ENCODE measurements around the gene GLG1.

The GLG1 gene

GRCh38 chr16:74474416-74474815 lies 132.5 kb downstream of the GLG1 start:
- peaks cover 69% of the 10 kb centered on the region for H3K36me3 Mint-ChIP-seq (ENCODE audit: low read depth)

GRCh38 chr16:74472540-74472939 lies 134.4 kb downstream of the GLG1 start:
- Mint-ChIP-seq H3K27me3 (ENCODE audit: low read depth) (no peaks in the 10 kb centered on the region), H3K27ac (no peak overlapping the region), H3K4me1 (ENCODE audit: low read depth) (peaks cover 4% of the 10 kb centered on the region), H3K9me3 (no peaks in the 10 kb centered on the region), H3K4me3 (no peak overlapping the region), H3K36me3 (ENCODE audit: low read depth) (peaks cover 75% of the 10 kb centered on the region)
- DNase-seq (ENCODE audit: low spot score): no peak

More at GRCh38 chr16:74474416-74474815, 132.5 kb downstream of the GLG1 start:
- no peaks in the 10 kb centered on the region for H3K4me1 Mint-ChIP-seq (ENCODE audit: low read depth)
- no peaks in the 10 kb centered on the region for H3K9me3 Mint-ChIP-seq
- no peaks in the 10 kb centered on the region for H3K27me3 Mint-ChIP-seq (ENCODE audit: low read depth)
- H3K27ac Mint-ChIP-seq: no peak overlapping the region
- DNase-seq (ENCODE audit: low spot score): no peak
- H3K4me3 Mint-ChIP-seq: no peak overlapping the region

- Mint-ChIP-seq H3K27me3 (ENCODE audit: low read depth) (no peaks in the 10 kb centered on the region), H3K4me1 (ENCODE audit: low read depth) (peaks cover 9% of the 10 kb centered on the region), H3K4me3 (no peak overlapping the region), H3K27ac (no peak overlapping the region), H3K9me3 (no peaks in the 10 kb centered on the region), H3K36me3 (ENCODE audit: low read depth) (peaks cover 77% of the 10 kb centered on the region)
- no peak for DNase-seq (ENCODE audit: low spot score)
Measured at GRCh38 chr16:74472010-74472409, 134.9 kb downstream of the GLG1 start.

- Mint-ChIP-seq H3K27ac (no peak overlapping the region), H3K9me3 (no peaks in the 10 kb centered on the region), H3K36me3 (ENCODE audit: low read depth) (peaks cover 72% of the 10 kb centered on the region), H3K27me3 (ENCODE audit: low read depth) (no peaks in the 10 kb centered on the region), H3K4me3 (no peak overlapping the region), H3K4me1 (ENCODE audit: low read depth) (peaks cover 19% of the 10 kb centered on the region)
- no peak for DNase-seq (ENCODE audit: low spot score)
Measured at GRCh38 chr16:74469946-74470478, 136.9 kb downstream of the GLG1 start.

- H3K4me3 Mint-ChIP-seq: no peak overlapping the region
- peaks cover 19% of the 10 kb centered on the region for H3K4me1 Mint-ChIP-seq (ENCODE audit: low read depth)
- H3K9me3 Mint-ChIP-seq: no peaks in the 10 kb centered on the region
- H3K36me3 Mint-ChIP-seq (ENCODE audit: low read depth): peaks cover 73% of the 10 kb centered on the region
- no peak overlapping the region for H3K27ac Mint-ChIP-seq
- H3K27me3 Mint-ChIP-seq (ENCODE audit: low read depth): no peaks in the 10 kb centered on the region
- no peak for DNase-seq (ENCODE audit: low spot score)
Measured at GRCh38 chr16:74468807-74469525, 137.9 kb downstream of the GLG1 start.

GRCh38 chr16:74466872-74467271 lies 140.0 kb downstream of the GLG1 start:
- peak; percentile 10 for DNase-seq (ENCODE audit: low spot score)
- peak overlapping the region; percentile 37 for H3K4me3 Mint-ChIP-seq
- H3K36me3 Mint-ChIP-seq (ENCODE audit: low read depth): peaks cover 79% of the 10 kb centered on the region
- peak overlapping the region; percentile 16 for H3K27ac Mint-ChIP-seq
- H3K4me1 Mint-ChIP-seq (ENCODE audit: low read depth): peaks cover 19% of the 10 kb centered on the region
- no peaks in the 10 kb centered on the region for H3K27me3 Mint-ChIP-seq (ENCODE audit: low read depth)
- H3K9me3 Mint-ChIP-seq: no peaks in the 10 kb centered on the region

GRCh38 chr16:74465851-74466685 lies 140.8 kb downstream of the GLG1 start:
- no peak for DNase-seq (ENCODE audit: low spot score)
- no peaks in the 10 kb centered on the region for H3K9me3 Mint-ChIP-seq
- H3K36me3 Mint-ChIP-seq (ENCODE audit: low read depth): peaks cover 76% of the 10 kb centered on the region
- no peak overlapping the region for H3K27ac Mint-ChIP-seq
- peaks cover 19% of the 10 kb centered on the region for H3K4me1 Mint-ChIP-seq (ENCODE audit: low read depth)
- peak overlapping the region; percentile 37 for H3K4me3 Mint-ChIP-seq
- H3K27me3 Mint-ChIP-seq (ENCODE audit: low read depth): no peaks in the 10 kb centered on the region

- peaks cover 19% of the 10 kb centered on the region for H3K4me1 Mint-ChIP-seq (ENCODE audit: low read depth)
- no peaks in the 10 kb centered on the region for H3K9me3 Mint-ChIP-seq
- H3K27me3 Mint-ChIP-seq (ENCODE audit: low read depth): no peaks in the 10 kb centered on the region
- no peak for DNase-seq (ENCODE audit: low spot score)
- H3K36me3 Mint-ChIP-seq (ENCODE audit: low read depth): peaks cover 80% of the 10 kb centered on the region
- H3K27ac Mint-ChIP-seq: no peak overlapping the region
- H3K4me3 Mint-ChIP-seq: no peak overlapping the region
Measured at GRCh38 chr16:74465281-74465680, 141.6 kb downstream of the GLG1 start.

- no peak overlapping the region for H3K4me3 Mint-ChIP-seq
- no peaks in the 10 kb centered on the region for H3K9me3 Mint-ChIP-seq
- H3K27ac Mint-ChIP-seq: no peak overlapping the region
- H3K36me3 Mint-ChIP-seq (ENCODE audit: low read depth): peaks cover 72% of the 10 kb centered on the region
- H3K27me3 Mint-ChIP-seq (ENCODE audit: low read depth): no peaks in the 10 kb centered on the region
- DNase-seq (ENCODE audit: low spot score): no peak
- H3K4me1 Mint-ChIP-seq (ENCODE audit: low read depth): peaks cover 19% of the 10 kb centered on the region
Measured at GRCh38 chr16:74463888-74464287, 143.0 kb downstream of the GLG1 start.

GRCh38 chr16:74462361-74462760 lies 144.6 kb downstream of the GLG1 start:
- Mint-ChIP-seq H3K4me1 (ENCODE audit: low read depth) (peaks cover 13% of the 10 kb centered on the region), H3K4me3 (no peak overlapping the region), H3K36me3 (ENCODE audit: low read depth) (peaks cover 70% of the 10 kb centered on the region), H3K9me3 (no peaks in the 10 kb centered on the region), H3K27me3 (ENCODE audit: low read depth) (no peaks in the 10 kb centered on the region), H3K27ac (no peak overlapping the region)
- DNase-seq (ENCODE audit: low spot score): no peak

GRCh38 chr16:74461826-74462225 lies 145.1 kb downstream of the GLG1 start:
- Mint-ChIP-seq H3K36me3 (ENCODE audit: low read depth) (peaks cover 65% of the 10 kb centered on the region), H3K27me3 (ENCODE audit: low read depth) (no peaks in the 10 kb centered on the region), H3K4me3 (no peak overlapping the region), H3K4me1 (ENCODE audit: low read depth) (peaks cover 8% of the 10 kb centered on the region), H3K9me3 (no peaks in the 10 kb centered on the region), H3K27ac (no peak overlapping the region)
- DNase-seq (ENCODE audit: low spot score): no peak

GRCh38 chr16:74460542-74460941 lies 146.4 kb downstream of the GLG1 start:
- Mint-ChIP-seq H3K27me3 (ENCODE audit: low read depth) (no peaks in the 10 kb centered on the region), H3K36me3 (ENCODE audit: low read depth) (peaks cover 68% of the 10 kb centered on the region), H3K4me1 (ENCODE audit: low read depth) (no peaks in the 10 kb centered on the region), H3K4me3 (no peak overlapping the region), H3K27ac (no peak overlapping the region), H3K9me3 (no peaks in the 10 kb centered on the region)
- no peak for DNase-seq (ENCODE audit: low spot score)

- no peak overlapping the region for H3K4me3 Mint-ChIP-seq
- H3K4me1 Mint-ChIP-seq (ENCODE audit: low read depth): no peaks in the 10 kb centered on the region
- DNase-seq (ENCODE audit: low spot score): no peak
- H3K36me3 Mint-ChIP-seq (ENCODE audit: low read depth): peaks cover 55% of the 10 kb centered on the region
- H3K27ac Mint-ChIP-seq: no peak overlapping the region
- H3K27me3 Mint-ChIP-seq (ENCODE audit: low read depth): no peaks in the 10 kb centered on the region
- no peaks in the 10 kb centered on the region for H3K9me3 Mint-ChIP-seq
Measured at GRCh38 chr16:74456290-74456625, 150.7 kb downstream of the GLG1 start.

GRCh38 chr16:74455619-74456289 lies 151.2 kb downstream of the GLG1 start:
- H3K9me3 Mint-ChIP-seq: no peaks in the 10 kb centered on the region
- H3K4me3 Mint-ChIP-seq: no peak overlapping the region
- H3K27me3 Mint-ChIP-seq (ENCODE audit: low read depth): no peaks in the 10 kb centered on the region
- H3K4me1 Mint-ChIP-seq (ENCODE audit: low read depth): no peaks in the 10 kb centered on the region
- peaks cover 57% of the 10 kb centered on the region for H3K36me3 Mint-ChIP-seq (ENCODE audit: low read depth)
- H3K27ac Mint-ChIP-seq: no peak overlapping the region
- DNase-seq (ENCODE audit: low spot score): no peak
